BE2C (cell line): ENCODE data around the gene SSBP1.

ENCODE experiments used
- DNase-seq: peaks from one replicate; pipeline ENCODE4 v3.0.0-alpha.2; 2020
- H3K27me3 ChIP-seq: fragments of 250-450 bp; sonication (Bioruptor Pico); 2 replicates; pipeline ENCODE4 v1.5.1; 2020; ENCODE audit warnings: mild to moderate bottlenecking
- H3K36me3 ChIP-seq: fragments of 250-450 bp; sonication (Bioruptor Pico); 2 replicates; pipeline ENCODE4 v1.5.1; 2020; ENCODE audit warnings: mild to moderate bottlenecking
- H3K4me1 ChIP-seq: fragments of 250-450 bp; sonication (Bioruptor Pico); 2 replicates; pipeline ENCODE4 v1.5.1; 2020
- H3K4me3 ChIP-seq: 2 replicates; pipeline ENCODE4 v1.5.1; 2011; ENCODE audit warnings: low read depth, low read length
- H3K9me3 ChIP-seq: fragments of 250-450 bp; sonication (Bioruptor Pico); 2 replicates; pipeline ENCODE4 v1.5.1; 2020
- TF ChIP-seq, protein P1 (sequence below): IDR thresholded peaks from 2 replicates; pipeline ENCODE4 v1.5.1; 2012; ENCODE audit warnings: mild to moderate bottlenecking, low read depth, low read length

The SSBP1 gene

DNA sequence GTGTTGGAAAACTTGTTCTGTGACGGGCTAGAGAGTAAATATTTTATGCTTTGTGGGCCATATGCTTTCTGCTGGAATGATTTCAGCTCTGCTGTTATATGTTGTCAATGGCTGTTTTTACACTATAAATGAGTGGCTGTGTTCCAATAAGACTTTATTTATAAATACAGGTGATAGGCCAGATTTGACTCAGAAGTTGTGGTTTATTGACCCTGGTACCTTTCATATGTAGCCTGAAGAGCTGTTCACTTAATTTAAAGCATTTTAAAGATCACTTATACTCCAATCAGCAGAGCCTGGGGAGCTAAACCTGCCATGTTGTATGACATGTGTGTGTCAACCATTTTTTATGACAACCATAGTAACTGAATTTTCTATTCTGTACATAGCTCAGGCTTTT is 9.1 kb upstream of the SSBP1 start:
- Histone ChIP-seq H3K27me3 (peaks cover 9% of the 10 kb centered on the region), H3K36me3 (no peaks in the 10 kb centered on the region), H3K9me3 (no peaks in the 10 kb centered on the region), H3K4me3 (no peak overlapping the region), H3K4me1 (no peaks in the 10 kb centered on the region)
- TF ChIP-seq, protein P1, sequence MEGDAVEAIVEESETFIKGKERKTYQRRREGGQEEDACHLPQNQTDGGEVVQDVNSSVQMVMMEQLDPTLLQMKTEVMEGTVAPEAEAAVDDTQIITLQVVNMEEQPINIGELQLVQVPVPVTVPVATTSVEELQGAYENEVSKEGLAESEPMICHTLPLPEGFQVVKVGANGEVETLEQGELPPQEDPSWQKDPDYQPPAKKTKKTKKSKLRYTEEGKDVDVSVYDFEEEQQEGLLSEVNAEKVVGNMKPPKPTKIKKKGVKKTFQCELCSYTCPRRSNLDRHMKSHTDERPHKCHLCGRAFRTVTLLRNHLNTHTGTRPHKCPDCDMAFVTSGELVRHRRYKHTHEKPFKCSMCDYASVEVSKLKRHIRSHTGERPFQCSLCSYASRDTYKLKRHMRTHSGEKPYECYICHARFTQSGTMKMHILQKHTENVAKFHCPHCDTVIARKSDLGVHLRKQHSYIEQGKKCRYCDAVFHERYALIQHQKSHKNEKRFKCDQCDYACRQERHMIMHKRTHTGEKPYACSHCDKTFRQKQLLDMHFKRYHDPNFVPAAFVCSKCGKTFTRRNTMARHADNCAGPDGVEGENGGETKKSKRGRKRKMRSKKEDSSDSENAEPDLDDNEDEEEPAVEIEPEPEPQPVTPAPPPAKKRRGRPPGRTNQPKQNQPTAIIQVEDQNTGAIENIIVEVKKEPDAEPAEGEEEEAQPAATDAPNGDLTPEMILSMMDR, result no peak
- DNase-seq, result no peak

GRCh38 chr7:141731476-141732149 is 6.5 kb upstream of the SSBP1 start:
- Histone ChIP-seq H3K4me3 (no peak overlapping the region), H3K4me1 (no peaks in the 10 kb centered on the region)
- TF ChIP-seq, protein P1, result no peak

GRCh38 chr7:141737118-141737835 is 881 bp upstream of the SSBP1 start:
- H3K4me1 ChIP-seq, result no peaks in the 10 kb centered on the region; the same call in 1 of the 2 replicates
- peak overlapping the region; percentile 91 for H3K4me3 ChIP-seq
- TF ChIP-seq, protein P1, result no peak
- no peaks in the 10 kb centered on the region for H3K27me3 ChIP-seq
- DNase-seq, result no peak
- H3K36me3 ChIP-seq, result peaks cover 24% of the 10 kb centered on the region
- no peaks in the 10 kb centered on the region for H3K9me3 ChIP-seq

More at GRCh38 chr7:141731476-141732149, 6.5 kb upstream of the SSBP1 start:
- Histone ChIP-seq H3K27me3 (peaks cover 9% of the 10 kb centered on the region), H3K9me3 (no peaks in the 10 kb centered on the region), H3K36me3 (no peaks in the 10 kb centered on the region)
- DNase-seq, result no peak

DNA sequence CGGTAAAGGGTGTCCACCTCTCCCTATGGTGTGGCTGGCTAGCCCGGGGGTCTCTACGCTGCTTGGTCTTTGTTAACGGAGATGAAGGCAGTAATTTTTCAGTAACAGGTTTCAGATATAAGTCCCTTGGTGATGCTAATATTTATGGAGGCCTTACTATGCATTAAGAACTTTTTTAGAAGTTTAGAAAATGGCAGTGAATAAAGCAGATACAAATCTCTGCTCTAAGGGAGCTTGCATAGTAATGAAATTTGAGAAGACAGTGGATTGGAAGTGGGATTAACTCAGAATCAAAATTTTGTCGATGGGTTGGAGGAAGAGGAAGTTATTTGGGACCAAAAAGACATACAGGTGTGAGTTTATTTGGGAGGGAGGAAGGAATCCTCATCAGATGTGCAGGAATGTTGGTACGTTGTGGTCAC is 445 bp downstream of the SSBP1 start:
- TF ChIP-seq, protein P1, result no peak
- H3K36me3 ChIP-seq, result peaks cover 37% of the 10 kb centered on the region
- H3K4me1 ChIP-seq, result no peaks in the 10 kb centered on the region; the same call in 1 of the 2 replicates

DNA sequence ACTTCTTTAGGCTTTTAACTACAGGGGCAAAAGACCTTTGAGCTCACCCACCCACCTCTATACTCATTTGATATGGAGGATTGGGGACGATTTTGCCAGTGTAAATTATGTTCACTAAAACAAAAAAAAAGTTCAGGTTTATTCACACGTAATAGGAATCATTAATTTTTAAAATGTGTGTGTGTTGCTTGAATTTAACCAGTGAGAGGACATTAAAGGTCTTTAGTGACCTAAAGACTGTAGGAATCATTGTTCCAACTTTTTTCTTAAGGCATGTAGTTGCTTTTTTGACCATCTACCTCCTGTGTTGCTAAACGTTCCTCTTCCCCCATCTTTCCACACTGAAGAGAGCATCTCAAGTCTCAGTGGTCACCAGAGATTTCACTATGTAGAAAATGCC is 1.1 kb downstream of the SSBP1 start:
- peak overlapping the region; percentile 91 for H3K4me3 ChIP-seq
- TF ChIP-seq, protein P1, result no peak
- DNase-seq, result no peak
- no peaks in the 10 kb centered on the region for H3K9me3 ChIP-seq
- H3K27me3 ChIP-seq, result no peaks in the 10 kb centered on the region
- no peaks in the 10 kb centered on the region; the same call in 1 of the 2 replicates for H3K4me1 ChIP-seq
- peaks cover 43% of the 10 kb centered on the region for H3K36me3 ChIP-seq

More for the DNA sequence above, 445 bp downstream of the SSBP1 start:
- no peak for DNase-seq
- Histone ChIP-seq H3K9me3 (no peaks in the 10 kb centered on the region), H3K27me3 (no peaks in the 10 kb centered on the region), H3K4me3 (peak overlapping the region; percentile 91)

DNA sequence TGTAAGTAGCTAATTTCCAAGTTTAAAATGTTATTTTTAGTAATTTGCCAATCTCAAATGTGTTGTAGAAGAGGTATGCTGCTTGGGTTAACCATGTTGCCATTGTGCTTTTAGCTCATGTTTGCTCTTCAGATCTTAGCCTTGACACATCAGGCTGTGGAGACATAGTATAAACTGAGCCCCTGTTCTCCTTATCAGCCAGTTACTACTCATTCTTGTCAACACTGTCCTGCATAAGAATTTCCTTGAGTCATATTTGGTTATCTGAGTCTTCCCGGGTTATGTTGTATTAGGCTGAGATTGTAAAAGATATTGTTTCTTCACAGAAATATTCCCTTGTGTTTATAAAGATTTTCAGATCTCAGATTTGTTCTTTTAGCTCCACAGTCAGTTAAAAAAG is 4.1 kb downstream of the SSBP1 start:
- TF ChIP-seq, protein P1, result no peak
- no peaks in the 10 kb centered on the region for H3K9me3 ChIP-seq
- DNase-seq, result no peak
- H3K27me3 ChIP-seq, result no peaks in the 10 kb centered on the region
- H3K36me3 ChIP-seq, result peaks cover 71% of the 10 kb centered on the region
- no peak overlapping the region for H3K4me3 ChIP-seq
- H3K4me1 ChIP-seq, result no peaks in the 10 kb centered on the region; the same call in 1 of the 2 replicates
